Esophagus squamous epithelium (tissue), 5 donors: ENCODE data around the gene RRP36. TPM values are rescaled to one million over a fixed set of nuclear protein-coding genes. Genes with fewer than 3 reads are reported as not detected.

Source experiments
- DNase-seq: peaks from one replicate; lab custom pipeline; 2025; lab: John Stamatoyannopoulos, UW
- H3K27ac ChIP-seq, 4 donors: fragments of 200-600 bp; sonication (generic); one replicate each; pipeline ENCODE4 v1.5.1; 2016 to 2019; ENCODE audit warnings: mild to moderate bottlenecking in 1 of 4
- H3K27me3 ChIP-seq, 4 donors: fragments of 200-600 bp; sonication (generic); 1 replicate in 3 of 4; 2 replicates in 1 of 4; pipeline versions ENCODE4 v1.5.1 to v1.6.0; 2017 to 2021; ENCODE audit warnings: antibody characterized with exemption in 1 of 4
- H3K36me3 ChIP-seq, 3 donors: fragments of 200-600 bp; sonication (generic); one replicate each; pipeline ENCODE4 v1.5.1; 2016 to 2019
- H3K4me1 ChIP-seq, 3 donors: fragments of 200-600 bp; sonication (generic); one replicate each; pipeline ENCODE4 v1.5.1; 2017 to 2019
- H3K4me3 ChIP-seq, 4 donors: fragments of 200-600 bp; sonication (generic); 1 replicate in 3 of 4; 2 replicates in 1 of 4; pipeline ENCODE4 v1.5.1; 2016 to 2019; ENCODE audit warnings: mild to moderate bottlenecking in 2 of 4, moderate library complexity in 1 of 4
- H3K9me3 ChIP-seq, 3 donors: fragments of 200-600 bp; sonication (generic); one replicate each; pipeline ENCODE4 v1.5.1; 2016 to 2019
- POLR2A ChIP-seq, 4 donors: fragments of 450-650 bp; IDR thresholded peaks; one replicate each; pipeline ENCODE4 v1.6.1; 2017; ENCODE audit warnings: antibody characterized with exemption in 4 of 4, mild to moderate bottlenecking in 4 of 4, moderate library complexity in 3 of 4
- WGBS, 2 donors: methylation state at CpG; one replicate each; pipeline ENCODE4 v1.1.5; 2018; 5-methylcytosine and 5-hydroxymethylcytosine counted together
- intact Hi-C: fragments of 100-400 bp; cut with DNase I; formaldehyde crosslinking; loops from one replicate; pipeline ENCODE4 v1.15.0; 2022
- total RNA-seq, 4 donors: library from RNA; depleted of rRNA; stranded (reverse); fragments of >200 nt; gene quantifications; one replicate each; pipeline ENCODE4 v1.1.0, GENCODE V29; 2016
- TF ChIP-seq, protein P1 (sequence below), 6 experiments: fragments of 450-650 bp in 4 of 6; fragments of 200-600 bp in 2 of 6; sonication (generic) in 2 of 6; IDR thresholded peaks; one replicate each; pipeline ENCODE4 v1.5.1; 2016 to 2019; ENCODE audit warnings: antibody characterized with exemption in 6 of 6, mild to moderate bottlenecking in 4 of 6, moderate library complexity in 4 of 6
- donor health status: DM: yes; HTN: yes; CAD: no.

Gene RRP36
- total RNA-seq, 4 donors from 2014 or later: 52.5 to 66.4 (median 65.4) TPM

DNA sequence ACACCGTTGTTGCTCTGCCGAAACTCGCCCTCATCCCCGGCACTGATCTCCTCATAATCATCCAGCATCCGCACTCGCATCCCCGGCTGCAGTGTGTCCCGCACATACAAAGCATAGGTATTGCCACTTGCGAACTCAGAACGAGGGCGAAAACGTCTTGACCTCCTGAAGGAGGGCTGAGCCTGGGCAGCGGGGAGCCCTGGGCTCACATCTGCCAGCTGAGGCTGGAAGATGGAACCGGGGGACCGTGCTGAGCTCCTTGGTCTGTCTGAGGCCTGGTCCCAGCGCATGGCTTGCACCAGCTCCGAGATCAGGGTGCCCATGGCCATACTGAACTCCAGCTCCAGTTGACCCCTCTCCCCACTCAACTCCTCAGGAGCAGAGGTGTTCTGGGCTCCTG, 29.6 kb downstream of the RRP36 start:
- Histone ChIP-seq H3K27me3 (no peaks in the 10 kb centered on the region), H3K36me3 (peaks cover 3 to 60% (median 9%) of the 10 kb centered on the region in 3 donors), H3K27ac (no peak overlapping the region), H3K4me3 (no peak overlapping the region), H3K4me1 (peaks cover 0 to 31% (median 14%) of the 10 kb centered on the region in 3 donors), H3K9me3 (no peaks in the 10 kb centered on the region)
- DNase-seq: no peak
- TF ChIP-seq, protein P1, sequence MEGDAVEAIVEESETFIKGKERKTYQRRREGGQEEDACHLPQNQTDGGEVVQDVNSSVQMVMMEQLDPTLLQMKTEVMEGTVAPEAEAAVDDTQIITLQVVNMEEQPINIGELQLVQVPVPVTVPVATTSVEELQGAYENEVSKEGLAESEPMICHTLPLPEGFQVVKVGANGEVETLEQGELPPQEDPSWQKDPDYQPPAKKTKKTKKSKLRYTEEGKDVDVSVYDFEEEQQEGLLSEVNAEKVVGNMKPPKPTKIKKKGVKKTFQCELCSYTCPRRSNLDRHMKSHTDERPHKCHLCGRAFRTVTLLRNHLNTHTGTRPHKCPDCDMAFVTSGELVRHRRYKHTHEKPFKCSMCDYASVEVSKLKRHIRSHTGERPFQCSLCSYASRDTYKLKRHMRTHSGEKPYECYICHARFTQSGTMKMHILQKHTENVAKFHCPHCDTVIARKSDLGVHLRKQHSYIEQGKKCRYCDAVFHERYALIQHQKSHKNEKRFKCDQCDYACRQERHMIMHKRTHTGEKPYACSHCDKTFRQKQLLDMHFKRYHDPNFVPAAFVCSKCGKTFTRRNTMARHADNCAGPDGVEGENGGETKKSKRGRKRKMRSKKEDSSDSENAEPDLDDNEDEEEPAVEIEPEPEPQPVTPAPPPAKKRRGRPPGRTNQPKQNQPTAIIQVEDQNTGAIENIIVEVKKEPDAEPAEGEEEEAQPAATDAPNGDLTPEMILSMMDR (IDR thresholded peaks at IDR 0.05): no peak
- no peak for TF ChIP-seq POLR2A (IDR thresholded peaks at IDR 0.05)
- WGBS, 2 donors: 93 to 95% methylated on average over 4 to 12 of the region's 17 CpGs
- intact Hi-C loops: no loop called here

DNA sequence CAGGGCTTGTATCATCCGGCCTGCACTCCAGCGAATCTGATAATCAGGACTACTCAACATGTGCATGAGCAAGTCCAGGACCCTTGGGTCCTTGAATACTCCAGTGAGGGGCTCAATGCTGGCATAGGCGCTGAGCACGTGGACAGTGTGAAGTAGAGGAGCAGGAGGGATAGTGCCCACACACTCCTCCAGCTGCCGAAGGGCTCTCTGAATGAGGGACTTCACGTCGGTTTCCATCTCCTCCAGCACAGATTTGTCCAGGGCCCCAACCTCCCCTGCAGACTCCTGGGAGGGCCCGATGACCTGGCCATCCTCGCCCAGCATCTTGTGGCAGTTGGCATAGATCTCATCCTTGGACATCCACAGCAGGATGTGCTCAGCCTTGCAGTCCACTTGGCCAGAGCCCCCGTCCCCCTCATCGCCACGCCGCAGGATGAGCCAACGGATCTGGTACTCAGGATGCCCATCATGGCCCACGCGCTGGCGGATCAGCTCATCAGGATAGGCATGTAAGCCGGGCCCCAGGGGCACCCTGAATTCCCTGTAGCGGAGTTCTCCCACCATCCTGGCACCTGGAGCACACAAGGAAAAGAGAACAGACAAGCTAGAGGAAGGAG, 30.9 kb downstream of the RRP36 start:
- Histone ChIP-seq H3K27ac (peak overlapping the region in 3 of 4 donors; percentile 95 to 97 (median 96)), H3K4me1 (peaks cover 0 to 33% (median 14%) of the 10 kb centered on the region in 3 donors), H3K9me3 (no peaks in the 10 kb centered on the region), H3K27me3 (no peaks in the 10 kb centered on the region), H3K36me3 (peaks cover 4 to 60% (median 8%) of the 10 kb centered on the region in 3 donors), H3K4me3 (peak overlapping the region in 2 of 4 donors; percentile 77 to 95)
- TF ChIP-seq POLR2A (IDR thresholded peaks at IDR 0.05): no peak
- TF ChIP-seq, protein P1 (IDR thresholded peaks at IDR 0.05): no peak
- intact Hi-C loops: no loop called here
- DNase-seq: no peak
- 82 to 84% methylated on average over 2 to 6 of the region's 19 CpGs for WGBS, 2 donors

DNA sequence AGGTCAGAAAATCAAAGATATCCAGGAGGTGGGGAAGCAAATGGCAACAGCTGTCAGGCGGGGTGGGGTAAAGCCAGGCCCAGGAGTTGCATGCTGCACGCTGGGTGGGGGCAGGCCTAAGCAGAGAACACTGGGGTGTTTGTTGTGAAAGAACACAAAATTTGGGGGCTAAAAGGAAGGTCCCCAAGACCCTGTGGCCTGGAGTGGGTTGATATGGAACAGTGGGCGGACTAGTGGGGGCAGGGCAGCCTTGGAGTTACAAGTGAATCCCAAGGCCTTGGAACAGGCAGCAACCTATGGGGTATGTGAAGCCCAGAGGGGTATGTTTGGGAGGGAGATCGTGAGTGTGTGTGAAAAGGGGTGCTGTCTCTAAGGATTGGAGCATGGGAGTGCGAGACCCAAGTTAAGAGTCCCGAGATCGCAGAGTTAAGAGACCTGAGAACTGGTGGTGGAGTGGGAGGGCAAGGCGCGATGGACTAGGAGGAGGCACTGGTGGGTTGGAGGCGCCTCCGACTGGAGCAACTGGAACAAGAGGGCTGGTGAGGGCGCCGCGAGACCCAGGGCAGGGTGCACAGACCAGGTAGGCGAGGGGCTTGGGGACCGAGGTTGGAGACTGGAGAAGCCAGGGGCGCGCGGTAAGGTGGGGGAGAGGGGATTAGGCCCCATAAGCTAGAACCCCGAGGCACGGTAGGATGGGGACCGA, 31.6 kb downstream of the RRP36 start:
- H3K27me3 ChIP-seq: no peaks in the 10 kb centered on the region
- H3K27ac ChIP-seq: peak overlapping the region; percentile 95 to 97 (median 96)
- intact Hi-C loops: no loop called here
- no peaks in the 10 kb centered on the region for H3K9me3 ChIP-seq
- peaks cover 4 to 60% (median 8%) of the 10 kb centered on the region in 3 donors for H3K36me3 ChIP-seq
- peaks cover 0 to 40% (median 15%) of the 10 kb centered on the region in 3 donors for H3K4me1 ChIP-seq
- TF ChIP-seq, protein P1 (IDR thresholded peaks at IDR 0.05): no peak
- TF ChIP-seq POLR2A (IDR thresholded peaks at IDR 0.05): no peak
- 16 to 22% methylated on average over 16 to 22 of the region's 22 CpGs for WGBS, 2 donors
- DNase-seq: no peak
- peak overlapping the region; percentile 71 to 95 (median 80) for H3K4me3 ChIP-seq

DNA sequence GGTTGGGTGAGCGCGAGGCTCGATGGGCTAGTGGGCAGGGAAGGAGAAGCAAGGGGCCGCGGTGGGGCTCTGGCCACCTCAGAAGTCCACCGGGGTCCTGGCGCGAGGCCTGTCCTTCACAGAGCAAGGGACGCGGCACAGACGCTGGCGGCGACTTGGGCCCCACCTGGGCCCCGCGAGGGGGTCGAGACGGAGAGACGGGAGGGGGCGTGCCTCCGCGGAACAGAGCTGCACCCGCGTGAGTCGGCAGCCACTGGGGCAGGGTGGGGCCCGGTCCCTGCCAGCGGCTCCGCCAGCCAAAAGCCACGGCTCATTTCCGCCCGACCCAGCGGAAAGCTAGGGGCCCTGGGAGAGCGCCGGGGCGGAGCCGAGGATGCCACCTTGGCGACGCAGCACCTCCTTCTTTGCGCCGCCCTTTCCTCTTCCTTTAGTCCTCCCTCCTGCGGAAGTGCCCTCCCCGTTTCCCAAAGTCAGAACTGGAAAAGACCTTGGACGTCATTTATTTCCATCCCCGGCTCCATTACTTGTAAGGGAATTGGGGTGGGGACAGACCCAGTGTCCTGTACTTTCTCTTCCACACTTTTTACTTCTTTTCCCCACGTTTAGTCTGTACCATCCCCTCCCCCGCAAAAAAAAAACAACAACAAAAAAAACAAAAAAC, 32.3 kb downstream of the RRP36 start, which contains the start of gene CUL7:
TSS of gene CUL7 (minus strand) at position 307 of the 661 bp plus-strand sequence. CDS start 1,063 bp downstream, outside the sequence.
- Histone ChIP-seq H3K27me3 (no peaks in the 10 kb centered on the region), H3K4me1 (peaks cover 3 to 46% (median 22%) of the 10 kb centered on the region in 3 donors), H3K9me3 (no peaks in the 10 kb centered on the region), H3K4me3 (peak within 1 kb of the TSS; percentile 71 to 95 (median 80)), H3K27ac (peak within 1 kb of the TSS; percentile 95 to 97 (median 96)), H3K36me3 (peaks cover 4 to 55% (median 8%) of the 10 kb centered on the region in 3 donors)
- DNase-seq: peak; percentile 54
- intact Hi-C loops: no loop called here
- 2 to 4% methylated on average over 14 to 35 of the region's 45 CpGs for WGBS, 2 donors
- TF ChIP-seq, protein P1 (IDR thresholded peaks at IDR 0.05): peak in 3 of 6 experiments; percentile 4 to 32 (median 5)
- peak in 1 of 4 donors; percentile 81 for TF ChIP-seq POLR2A (IDR thresholded peaks at IDR 0.05)
